Transverse colon (tissue), 4 donors: ENCODE results near the gene SPATA6. TPM values are rescaled to one million over a fixed set of nuclear protein-coding genes. Genes with fewer than 3 reads are reported as not detected.

Experiments
- DNase-seq: peaks from one replicate; pipeline ENCODE4 v3.0.0-alpha.2; 2019
- H3K27ac ChIP-seq, 4 donors: fragments of 200-600 bp; sonication (generic); 2 replicates each; pipeline ENCODE4 v1.5.1; 2016 to 2018; ENCODE audit warnings: inconsistent platforms in 4 of 4
- H3K27me3 ChIP-seq: fragments of 200-600 bp; sonication (generic); 2 replicates; pipeline ENCODE4 v1.5.1; 2017; ENCODE audit warnings: inconsistent platforms
- H3K36me3 ChIP-seq, 4 donors: fragments of 200-600 bp; sonication (generic); 2 replicates each; pipeline ENCODE4 v1.5.1; 2017 to 2019; ENCODE audit warnings: inconsistent platforms in 4 of 4
- H3K4me1 ChIP-seq, 4 donors: fragments of 200-600 bp; sonication (generic); 2 replicates each; pipeline ENCODE4 v1.5.1; 2017 to 2020; ENCODE audit warnings: inconsistent platforms in 4 of 4
- H3K4me3 ChIP-seq, 4 donors: fragments of 200-600 bp; sonication (generic); 1 replicate in 1 of 4; 2 replicates in 3 of 4; pipeline versions ENCODE4 v1.5.1 to v1.6.1; 2017 to 2019; ENCODE audit warnings: inconsistent platforms in 4 of 4
- H3K9me3 ChIP-seq, 2 donors: fragments of 200-600 bp; sonication (generic); 2 replicates each; pipeline ENCODE4 v1.5.1; 2017 to 2019; ENCODE audit warnings: inconsistent platforms in 2 of 2
- CTCF ChIP-seq, 5 experiments: fragments of 200-600 bp in 3 of 5; fragments of 450-650 bp in 2 of 5; sonication (generic) in 3 of 5; IDR thresholded peaks; 1 replicate in 2 of 5; 2 replicates in 3 of 5; pipeline ENCODE4 v1.5.1; 2016 to 2017; ENCODE audit warnings: antibody characterized with exemption in 5 of 5, inconsistent platforms in 3 of 5, mild to moderate bottlenecking in 2 of 5, moderate library complexity in 1 of 5
- EP300 ChIP-seq: sonication (generic); formaldehyde crosslinking; IDR thresholded peaks from one replicate; pipeline ENCODE4 v1.6.1; 2017; ENCODE audit warnings: antibody characterized with exemption, low read depth
- POLR2A ChIP-seq: fragments of 450-650 bp; IDR thresholded peaks from one replicate; pipeline ENCODE4 v1.6.1; 2016; ENCODE audit warnings: antibody characterized with exemption, mild to moderate bottlenecking, moderate library complexity
- POLR2AphosphoS5 ChIP-seq, 3 donors: sonication (generic); formaldehyde crosslinking; IDR thresholded peaks; one replicate each; pipeline ENCODE4 v1.6.1; 2016; ENCODE audit warnings: antibody characterized with exemption in 3 of 3
- WGBS, 2 donors: methylation state at CpG; one replicate each; pipeline ENCODE4 v1.1.5; 2018; ENCODE audit warnings: low coverage in 1 of 2; 5-methylcytosine and 5-hydroxymethylcytosine counted together
- in situ Hi-C, 4 donors: fragments of 200-750 bp; cut with MboI; loops; one replicate each; pipeline versions ENCODE4 v1.15.0 to v1.15.1; 2017; ENCODE audit warnings: low sequenced_read_pairs in 3 of 4, low pct_ligation_motif_present in 1 of 4, low pct_unique_long_range_greater_than_20kb in 1 of 4
- intact Hi-C: fragments of 100-400 bp; cut with DNase I; formaldehyde crosslinking; loops from one replicate; pipeline ENCODE4 v1.15.1; 2023; ENCODE audit warnings: low total_unique reads
- total RNA-seq, 4 donors: library from RNA; depleted of rRNA; stranded (reverse); fragments of >200 nt; gene quantifications; one replicate each; pipeline ENCODE4 v1.1.0, GENCODE V29; 2016

Gene SPATA6
- total RNA-seq, 4 donors from 2014 or later, result 8.2 to 16.5 (median 14.6) TPM

DNA sequence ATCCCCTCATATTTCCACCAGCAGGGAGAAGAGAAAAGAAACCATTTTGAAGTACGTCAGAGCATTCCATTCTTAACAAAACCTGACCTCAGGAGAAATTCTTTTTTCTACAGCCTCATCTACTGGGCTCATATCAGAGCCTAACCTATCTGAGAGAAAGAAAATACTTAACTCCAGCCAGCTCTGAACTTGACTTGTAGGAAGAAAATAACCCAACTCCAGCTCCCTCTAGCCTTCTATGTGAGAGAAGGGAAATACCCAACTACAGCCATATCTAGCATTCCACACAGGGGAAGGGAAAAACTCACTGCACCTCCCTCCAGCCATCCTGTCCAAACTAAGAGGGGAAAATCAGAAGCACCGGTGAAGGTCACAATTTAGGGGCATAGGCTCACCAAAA lies 57.7 kb downstream of the SPATA6 start:
- intact Hi-C loops, result no loop called here
- no peaks in the 10 kb centered on the region for H3K9me3 ChIP-seq
- TF ChIP-seq POLR2AphosphoS5 (IDR thresholded peaks at IDR 0.05), result no peak
- no peak for TF ChIP-seq CTCF (IDR thresholded peaks at IDR 0.05)
- TF ChIP-seq POLR2A, result no peak
- TF ChIP-seq EP300, result no peak
- no peak overlapping the region for H3K4me3 ChIP-seq
- H3K4me1 ChIP-seq, result no peaks in the 10 kb centered on the region
- no peaks in the 10 kb centered on the region for H3K36me3 ChIP-seq
- no peak for DNase-seq
- no peaks in the 10 kb centered on the region for H3K27me3 ChIP-seq
- in situ Hi-C loops, result no loop called here
- no peak overlapping the region for H3K27ac ChIP-seq
- WGBS, 2 donors, result 69 to 80% methylated on average over 2 of the region's 2 CpGs

DNA sequence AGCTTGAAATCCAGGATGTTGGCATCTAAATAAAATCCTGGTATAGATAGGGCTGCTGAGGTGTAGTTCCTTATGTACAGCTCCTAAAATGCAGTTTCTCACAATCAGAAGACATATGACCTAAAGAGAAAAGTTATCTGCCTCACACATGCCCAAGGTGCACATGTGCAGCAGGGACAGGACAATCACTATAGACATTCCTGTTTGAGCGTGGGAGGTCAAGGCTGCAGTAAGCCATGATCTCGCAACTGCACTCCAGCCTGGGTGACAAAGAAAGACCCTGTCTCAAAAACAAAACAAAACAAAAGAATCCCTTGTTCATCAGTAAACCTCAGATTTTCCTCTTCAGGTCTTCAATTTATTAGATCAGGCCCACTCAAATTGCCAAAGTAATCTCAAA lies 66.1 kb downstream of the SPATA6 start:
- H3K27me3 ChIP-seq, result no peaks in the 10 kb centered on the region
- H3K4me3 ChIP-seq, result no peak overlapping the region
- no peak overlapping the region for H3K27ac ChIP-seq
- H3K4me1 ChIP-seq, result no peaks in the 10 kb centered on the region
- no peaks in the 10 kb centered on the region for H3K9me3 ChIP-seq
- in situ Hi-C loops (no loop called here), intact Hi-C loops (no loop called here)
- 100% methylated on average over 2 of the region's 2 CpGs; no CpG with 5 or more reads in 1 of the 2 donors for WGBS, 2 donors
- no peaks in the 10 kb centered on the region for H3K36me3 ChIP-seq
- TF ChIP-seq CTCF (IDR thresholded peaks at IDR 0.05) (no peak), EP300 (no peak), POLR2AphosphoS5 (IDR thresholded peaks at IDR 0.05) (no peak), POLR2A (no peak)
- no peak for DNase-seq

- 75 to 80% methylated on average over 1 of the region's 1 CpG for WGBS, 2 donors
- no peaks in the 10 kb centered on the region for H3K4me1 ChIP-seq
- no peaks in the 10 kb centered on the region for H3K9me3 ChIP-seq
- no peak for TF ChIP-seq EP300
- no peak for TF ChIP-seq CTCF (IDR thresholded peaks at IDR 0.05)
- TF ChIP-seq POLR2AphosphoS5 (IDR thresholded peaks at IDR 0.05), result no peak
- no peak for TF ChIP-seq POLR2A
- H3K27me3 ChIP-seq, result no peaks in the 10 kb centered on the region
- H3K4me3 ChIP-seq, result no peak overlapping the region
- H3K36me3 ChIP-seq, result no peaks in the 10 kb centered on the region
- in situ Hi-C loops, result no loop called here
- intact Hi-C loops, result no loop called here
- DNase-seq, result no peak
- H3K27ac ChIP-seq, result no peak overlapping the region
Observed at GRCh38 chr1:48405400-48405799, 66.6 kb downstream of the SPATA6 start.

DNA sequence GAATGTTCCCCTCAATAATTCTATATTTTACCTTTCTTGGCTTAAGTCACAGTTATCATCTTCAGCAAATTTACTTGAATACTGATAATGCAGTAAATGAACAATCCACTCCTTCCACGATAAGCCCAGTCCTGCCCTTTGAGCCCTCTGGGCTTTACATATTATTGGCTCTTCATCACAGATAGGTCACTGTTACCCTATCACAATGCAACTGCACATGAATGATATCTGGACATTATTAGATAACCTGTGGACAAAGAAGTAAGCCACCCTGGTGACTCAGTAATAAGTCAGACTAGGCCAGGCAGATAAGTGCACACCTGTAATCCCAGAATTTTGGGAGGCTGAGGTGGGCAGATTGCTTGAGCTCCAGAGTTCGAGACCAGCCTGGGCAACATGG lies 69.4 kb downstream of the SPATA6 start:
- intact Hi-C loops, result no loop called here
- DNase-seq, result no peak

More for the DNA sequence above, 69.4 kb downstream of the SPATA6 start:
- no peak overlapping the region for H3K4me3 ChIP-seq
- no peaks in the 10 kb centered on the region for H3K27me3 ChIP-seq
- H3K4me1 ChIP-seq, result no peaks in the 10 kb centered on the region
- H3K27ac ChIP-seq, result no peak overlapping the region
- no peaks in the 10 kb centered on the region for H3K9me3 ChIP-seq
- TF ChIP-seq POLR2AphosphoS5 (IDR thresholded peaks at IDR 0.05) (no peak), CTCF (IDR thresholded peaks at IDR 0.05) (no peak), EP300 (no peak), POLR2A (no peak)
- in situ Hi-C loops, result no loop called here
- H3K36me3 ChIP-seq, result peaks cover 0 to 4% (median 0%) of the 10 kb centered on the region in 4 donors
- 69 to 78% methylated on average over 2 of the region's 2 CpGs for WGBS, 2 donors
